Stimulated activated naive CD8-positive, alpha-beta T cell treated with anti-CD3 and anti-CD28 coated beads, Interleukin-15, amount 100 ng/mL, for 72 hours (primary cell): ENCODE measurements around the gene PPP1R15A.

Experiments used
- ATAC-seq: fragments of 150-1000 bp; cut with Tn5 transposase; 2 replicates; pipeline ENCODE4 v1.10.0; 2021; ENCODE audit warnings: mild to moderate bottlenecking, moderate library complexity
- DNase-seq, 2 donors: peaks; one replicate each; pipeline ENCODE4 v3.0.0; 2021 to 2022
- H3K27ac Mint-ChIP-seq, 2 donors: one replicate each; pipeline ENCODE4 v1.8.0; 2022; ENCODE audit warnings: mild to moderate bottlenecking in 2 of 2, mixed read lengths in 2 of 2, moderate library complexity in 2 of 2
- H3K27me3 Mint-ChIP-seq: one replicate; pipeline ENCODE4 v1.8.0; 2022; ENCODE audit warnings: mixed read lengths
- H3K4me1 Mint-ChIP-seq: one replicate; pipeline ENCODE4 v1.8.0; 2022; ENCODE audit warnings: mild to moderate bottlenecking, mixed read lengths
- H3K4me3 Mint-ChIP-seq, 2 donors: one replicate each; pipeline ENCODE4 v1.8.0; 2022; ENCODE audit warnings: mild to moderate bottlenecking in 2 of 2, mixed read lengths in 2 of 2, moderate library complexity in 1 of 2
- H3K9me3 Mint-ChIP-seq, 2 donors: one replicate each; pipeline ENCODE4 v1.8.0; 2022; ENCODE audit warnings: mixed read lengths in 2 of 2

PPP1R15A gene

DNA sequence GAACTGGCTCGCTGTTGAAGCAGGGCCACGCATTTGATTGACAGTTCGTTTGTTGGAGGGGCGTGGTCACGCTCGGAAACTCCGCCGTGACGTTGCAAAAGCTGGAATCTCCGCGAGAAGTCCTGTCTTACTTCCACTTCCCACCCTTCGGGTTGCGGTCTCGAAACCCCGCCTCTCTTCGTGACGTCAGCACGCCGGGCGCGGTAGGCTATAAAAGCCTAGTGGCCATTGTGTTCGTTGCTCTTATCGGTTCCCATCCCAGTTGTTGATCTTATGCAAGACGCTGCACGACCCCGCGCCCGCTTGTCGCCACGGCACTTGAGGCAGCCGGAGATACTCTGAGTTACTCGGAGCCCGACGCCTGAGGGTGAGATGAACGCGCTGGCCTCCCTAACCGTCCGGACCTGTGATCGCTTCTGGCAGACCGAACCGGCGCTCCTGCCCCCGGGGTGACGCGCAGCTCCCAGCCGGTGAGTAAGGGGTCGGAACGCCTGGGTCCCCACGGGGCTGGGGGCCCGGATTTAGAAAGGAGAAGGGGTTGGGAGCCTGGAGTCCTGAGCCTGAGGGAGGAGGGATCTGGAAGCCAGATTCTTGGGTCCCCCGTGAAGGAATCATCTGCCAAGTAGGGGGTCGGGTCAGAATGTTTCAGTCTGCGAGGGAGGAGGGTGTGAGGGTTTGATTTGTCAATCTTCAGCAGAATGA is at the start of gene PPP1R15A:
Gene PPP1R15A (plus strand): TSS at position 240 of the 702 bp plus-strand sequence. CDS start 813 bp downstream, outside the sequence.
- no peaks in the 10 kb centered on the region for H3K9me3 Mint-ChIP-seq
- peak; percentile 45 for ATAC-seq
- H3K27ac Mint-ChIP-seq = peak within 1 kb of the TSS; percentile 100
- no peaks in the 10 kb centered on the region for H3K27me3 Mint-ChIP-seq
- peaks cover 53% of the 10 kb centered on the region for H3K4me1 Mint-ChIP-seq
- DNase-seq = peak; percentile 99 to 100
- H3K4me3 Mint-ChIP-seq = peak within 1 kb of the TSS; percentile 96

DNA sequence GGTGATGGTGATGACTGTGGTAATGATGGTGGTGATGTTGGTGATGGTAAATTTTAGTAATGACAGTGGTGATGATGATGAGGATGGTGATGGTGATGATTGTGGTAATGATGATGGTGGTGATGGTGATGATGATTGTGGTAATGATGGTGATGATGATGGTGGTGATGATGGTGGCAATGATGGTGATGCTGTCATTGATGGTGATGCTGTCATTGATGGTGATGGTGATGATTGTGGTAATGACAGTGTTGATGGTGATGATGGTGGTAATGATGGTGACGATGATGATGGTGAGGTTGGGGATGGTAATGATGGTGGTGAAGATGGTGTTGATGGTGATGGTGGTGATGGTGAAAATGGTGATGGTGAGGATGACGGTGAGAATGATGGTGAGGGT is 49.7 kb upstream of the PPP1R15A start:
- ATAC-seq (no peak), DNase-seq (no peak)
- H3K4me3 Mint-ChIP-seq = no peak overlapping the region
- H3K4me1 Mint-ChIP-seq = no peaks in the 10 kb centered on the region
- H3K9me3 Mint-ChIP-seq = no peaks in the 10 kb centered on the region
- no peak overlapping the region for H3K27ac Mint-ChIP-seq
- H3K27me3 Mint-ChIP-seq = no peaks in the 10 kb centered on the region

DNA sequence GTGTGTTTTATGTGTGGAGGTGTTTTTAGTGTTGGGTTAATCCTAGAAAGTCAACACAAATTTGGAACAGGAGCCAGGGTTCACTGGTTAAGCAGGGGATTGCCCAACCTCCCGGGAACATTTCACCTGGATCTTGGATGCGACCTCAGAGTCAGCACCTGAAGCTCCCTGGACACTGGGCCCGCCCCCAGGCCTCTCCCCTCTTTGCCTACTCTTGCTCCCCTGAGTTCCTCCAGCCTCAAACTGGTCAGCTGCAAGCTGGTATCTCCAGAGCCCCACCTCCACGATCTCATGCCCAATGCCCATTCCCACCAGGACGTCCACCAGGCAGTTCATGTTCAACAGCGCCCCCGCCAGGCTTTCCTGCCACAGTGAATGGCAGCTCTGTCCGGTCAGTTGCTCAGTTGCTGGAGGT is 45.6 kb upstream of the PPP1R15A start:
- no peaks in the 10 kb centered on the region for H3K4me1 Mint-ChIP-seq
- no peaks in the 10 kb centered on the region for H3K27me3 Mint-ChIP-seq
- no peak overlapping the region for H3K4me3 Mint-ChIP-seq

DNA sequence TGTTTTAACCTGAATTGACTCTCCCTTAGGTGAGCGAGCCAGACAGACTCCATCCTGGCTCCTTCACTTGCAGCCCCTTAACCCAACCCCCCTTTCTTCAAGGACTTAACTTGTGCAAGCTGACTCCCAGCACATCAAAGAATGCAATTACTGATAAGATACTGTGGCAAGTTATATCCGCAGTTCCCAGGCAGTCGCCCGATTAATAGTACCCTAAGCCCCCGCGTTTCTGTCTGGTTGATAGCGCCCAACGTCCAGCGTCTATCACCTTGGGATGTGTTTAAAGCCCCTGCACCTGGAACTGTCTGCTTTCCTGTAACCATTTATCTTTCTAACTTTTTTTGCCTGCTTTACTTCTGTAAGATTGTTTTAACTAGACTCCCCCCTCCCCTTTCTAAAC is 42.1 kb upstream of the PPP1R15A start:
- Mint-ChIP-seq H3K27me3 (no peaks in the 10 kb centered on the region), H3K27ac (peak overlapping the region in 1 of 2 donors; percentile 89), H3K4me1 (no peaks in the 10 kb centered on the region), H3K9me3 (no peaks in the 10 kb centered on the region), H3K4me3 (no peak overlapping the region)
- ATAC-seq (no peak), DNase-seq (no peak)

More for the DNA sequence above, 45.6 kb upstream of the PPP1R15A start:
- ATAC-seq (no peak), DNase-seq (no peak)
- Mint-ChIP-seq H3K27ac (no peak overlapping the region), H3K9me3 (no peaks in the 10 kb centered on the region)

DNA sequence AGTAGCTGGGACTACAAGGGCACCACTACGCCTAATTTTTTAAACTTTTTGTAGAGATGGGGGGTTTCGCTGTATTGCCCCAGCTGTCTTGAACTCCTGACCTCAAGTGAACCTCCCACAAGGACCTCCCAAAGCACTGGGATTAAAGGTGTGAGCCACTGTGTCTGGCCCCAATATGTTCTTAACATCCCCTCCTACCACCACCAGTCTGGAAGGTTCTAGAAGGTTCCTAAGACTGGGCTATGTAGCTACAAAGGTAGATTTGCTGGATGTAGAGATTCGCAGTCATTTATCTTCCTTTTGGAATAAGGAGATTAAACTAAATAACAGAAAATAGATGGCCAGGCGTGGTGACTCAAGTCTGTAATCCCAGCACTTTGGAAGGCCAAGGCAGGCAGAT is 41.3 kb upstream of the PPP1R15A start:
- peak overlapping the region in 1 of 2 donors; percentile 52 for H3K27ac Mint-ChIP-seq
- H3K4me3 Mint-ChIP-seq = no peak overlapping the region
- H3K4me1 Mint-ChIP-seq = peaks cover 7% of the 10 kb centered on the region
- DNase-seq = no peak
- no peaks in the 10 kb centered on the region for H3K9me3 Mint-ChIP-seq
- H3K27me3 Mint-ChIP-seq = no peaks in the 10 kb centered on the region
- ATAC-seq = no peak

DNA sequence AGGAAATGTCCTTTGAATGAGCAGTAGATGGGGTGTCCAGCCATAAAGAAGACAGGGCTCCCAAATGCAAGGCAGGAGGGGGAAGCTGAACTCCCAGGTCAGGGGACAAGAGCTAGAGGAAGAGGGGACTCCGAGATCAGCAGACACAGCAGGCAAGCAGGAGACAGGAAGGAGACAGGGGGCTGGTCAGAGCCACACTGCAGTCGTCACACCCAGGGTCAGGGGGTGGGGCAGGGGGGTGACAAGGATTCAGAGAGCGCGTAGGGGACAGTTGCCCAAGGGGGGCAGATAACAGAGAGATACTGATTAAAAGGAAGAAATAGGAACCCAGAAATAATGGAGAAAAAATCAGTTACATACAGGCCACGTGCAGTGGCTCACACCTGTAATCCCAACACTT is 39.2 kb upstream of the PPP1R15A start:
- H3K4me3 Mint-ChIP-seq = no peak overlapping the region
- DNase-seq (no peak), ATAC-seq (no peak)
- H3K27ac Mint-ChIP-seq = no peak overlapping the region
- H3K27me3 Mint-ChIP-seq = no peaks in the 10 kb centered on the region
- no peaks in the 10 kb centered on the region for H3K9me3 Mint-ChIP-seq
- peaks cover 28% of the 10 kb centered on the region for H3K4me1 Mint-ChIP-seq

DNA sequence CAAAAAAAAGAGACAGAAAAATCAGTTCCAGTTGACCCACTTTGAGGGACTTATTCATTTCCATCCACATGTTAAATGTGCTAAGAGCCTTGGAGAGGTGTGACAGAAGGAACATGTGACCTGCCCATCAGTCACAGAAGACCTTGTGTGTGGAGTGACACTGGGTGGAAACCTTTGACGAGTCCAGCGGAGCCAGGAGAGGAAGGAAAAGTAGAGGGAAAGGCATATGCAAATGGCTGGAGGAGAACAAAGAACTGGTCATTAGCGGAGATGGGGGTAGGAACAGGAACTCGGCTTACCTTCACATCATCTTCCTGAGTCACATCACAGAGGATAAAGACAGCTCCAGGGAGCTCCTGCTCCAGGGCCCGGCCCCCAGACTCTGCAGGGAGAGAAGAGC is 38.2 kb upstream of the PPP1R15A start:
- no peaks in the 10 kb centered on the region for H3K27me3 Mint-ChIP-seq
- ATAC-seq (no peak), DNase-seq (no peak)
- peaks cover 28% of the 10 kb centered on the region for H3K4me1 Mint-ChIP-seq
- peak overlapping the region in 1 of 2 donors; percentile 75 for H3K27ac Mint-ChIP-seq
- no peaks in the 10 kb centered on the region for H3K9me3 Mint-ChIP-seq
- peak overlapping the region; percentile 21 to 36 for H3K4me3 Mint-ChIP-seq

DNA sequence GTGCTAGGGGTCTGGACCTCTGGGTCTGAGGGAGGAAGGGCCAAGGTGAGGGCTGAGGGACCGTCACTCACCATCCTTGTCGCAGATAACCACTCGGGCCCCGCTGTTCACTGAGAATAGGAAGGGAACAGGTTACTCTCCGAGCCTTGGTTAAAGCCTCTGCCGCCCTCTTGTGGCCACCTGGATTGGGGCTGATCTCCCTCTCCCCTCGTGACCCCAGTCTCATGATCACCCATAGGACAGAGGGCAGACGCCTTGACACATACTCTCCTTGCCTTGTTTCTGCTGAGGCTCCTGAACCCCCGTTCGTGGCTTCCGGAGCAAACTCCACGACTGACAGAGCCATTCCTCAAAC is 36.5 kb upstream of the PPP1R15A start:
- H3K4me1 Mint-ChIP-seq = peaks cover 28% of the 10 kb centered on the region
- H3K27ac Mint-ChIP-seq = peak overlapping the region; percentile 68 to 93
- H3K27me3 Mint-ChIP-seq = no peaks in the 10 kb centered on the region
- no peaks in the 10 kb centered on the region for H3K9me3 Mint-ChIP-seq
- H3K4me3 Mint-ChIP-seq = peak overlapping the region; percentile 86 to 90
- DNase-seq (peak; percentile 94), ATAC-seq (peak; percentile 97)

DNA sequence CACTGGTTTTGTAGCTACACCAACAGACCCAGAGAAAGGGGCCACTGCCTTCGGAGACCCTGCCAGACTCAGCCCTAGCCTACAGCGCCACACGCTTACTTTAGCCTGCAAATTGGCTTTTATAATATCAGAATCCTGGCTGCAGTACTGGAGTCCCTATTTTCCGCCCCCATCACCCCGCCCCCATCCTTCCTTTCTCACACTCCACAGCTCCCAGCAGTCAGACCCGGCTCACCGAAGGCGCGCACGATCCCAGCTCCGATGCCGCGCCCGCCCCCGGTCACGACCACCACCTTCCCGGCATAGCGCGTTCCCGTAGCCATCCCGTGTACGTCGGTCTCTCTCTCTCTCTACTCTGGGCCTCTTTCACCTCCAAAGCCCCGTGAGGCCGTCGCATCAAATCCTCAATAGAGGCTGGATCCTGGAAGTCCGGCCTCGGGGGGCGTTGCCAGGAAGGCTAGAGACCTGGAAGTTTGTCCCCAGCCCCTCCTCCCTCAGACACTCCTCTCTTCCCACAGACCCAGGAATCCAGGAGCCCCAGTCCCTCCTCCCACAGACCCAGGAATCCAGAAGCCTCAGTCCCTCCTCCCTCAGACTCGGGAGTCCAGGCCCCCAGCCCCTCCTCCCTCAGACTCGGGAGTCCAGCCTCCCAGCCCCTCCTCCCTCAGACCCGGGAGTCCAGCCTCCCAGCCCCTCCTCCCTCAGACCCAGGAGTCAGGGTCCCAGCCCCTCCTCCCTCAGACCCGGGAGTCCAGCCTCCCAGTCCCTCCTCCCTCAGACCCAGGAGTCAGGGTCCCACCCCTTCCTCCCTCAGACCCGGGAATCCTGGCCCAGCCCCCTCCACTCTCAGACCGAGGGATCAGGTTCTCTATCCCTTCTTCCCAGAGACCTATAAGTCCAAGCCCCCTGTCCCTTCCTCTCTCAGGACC is 35.9 kb upstream of the PPP1R15A start, which contains the start of gene HSD17B14:
Gene HSD17B14 (minus strand): TSS at position 403 of the 929 bp plus-strand sequence. CDS start 80 bp downstream, at position 323.
- DNase-seq = peak in 1 of 2 donors; percentile 19
- Mint-ChIP-seq H3K4me3 (peak within 1 kb of the TSS; percentile 86 to 90), H3K4me1 (peaks cover 28% of the 10 kb centered on the region), H3K27ac (peak within 1 kb of the TSS; percentile 68 to 93), H3K9me3 (no peaks in the 10 kb centered on the region), H3K27me3 (no peaks in the 10 kb centered on the region)
- peak; percentile 34 for ATAC-seq

DNA sequence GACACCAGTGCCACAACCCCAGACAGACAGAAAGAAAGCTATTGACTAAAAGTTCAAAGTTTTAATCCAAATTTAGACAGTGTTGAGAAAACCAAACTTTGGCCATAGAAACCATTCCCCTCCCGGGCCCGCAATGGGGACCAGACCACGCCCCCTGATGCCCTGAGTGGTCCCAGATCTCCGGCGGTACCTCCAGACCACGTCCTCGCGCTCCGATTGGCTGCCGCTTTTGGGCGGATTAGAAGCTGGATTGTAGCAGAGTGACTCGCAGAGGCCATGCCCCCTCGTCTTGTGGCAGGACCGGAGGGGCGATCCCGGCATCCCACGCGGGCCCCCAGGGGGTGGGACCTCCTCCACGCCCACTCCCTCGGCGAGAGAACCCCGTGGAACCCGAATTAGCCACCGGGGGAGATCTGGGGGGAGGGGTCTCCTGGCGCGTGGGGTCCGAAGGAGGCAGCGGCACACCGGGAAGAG is 35.1 kb upstream of the PPP1R15A start:
- peak; percentile 83 to 87 for DNase-seq
- H3K27ac Mint-ChIP-seq = peak overlapping the region; percentile 48 to 89
- no peaks in the 10 kb centered on the region for H3K9me3 Mint-ChIP-seq
- H3K27me3 Mint-ChIP-seq = no peaks in the 10 kb centered on the region
- H3K4me1 Mint-ChIP-seq = peaks cover 28% of the 10 kb centered on the region
- H3K4me3 Mint-ChIP-seq = peak overlapping the region; percentile 86 to 90
- peak; percentile 86 for ATAC-seq

DNA sequence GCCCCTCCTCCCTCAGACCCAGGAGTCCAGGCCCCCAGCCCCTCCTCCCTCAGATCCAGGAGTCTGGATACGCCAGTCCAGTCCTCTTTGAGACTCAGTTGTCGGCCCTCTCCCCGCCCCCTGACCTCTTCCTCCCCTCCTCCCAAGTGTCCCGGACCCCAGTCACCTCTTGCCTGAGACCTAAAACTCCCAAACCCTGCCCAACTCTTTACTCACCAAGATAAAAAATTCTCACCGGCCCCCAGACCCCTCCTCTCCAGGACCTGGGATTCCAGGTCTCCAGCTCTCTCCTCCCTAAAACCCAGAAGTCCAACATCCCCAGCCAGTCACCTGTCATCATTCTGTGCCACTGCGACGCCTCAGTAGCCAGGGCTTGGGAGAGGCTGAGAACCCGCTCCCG is 34.5 kb upstream of the PPP1R15A start:
- Mint-ChIP-seq H3K9me3 (no peaks in the 10 kb centered on the region), H3K27ac (no peak overlapping the region), H3K4me3 (peak overlapping the region; percentile 85 to 86), H3K4me1 (peaks cover 28% of the 10 kb centered on the region), H3K27me3 (no peaks in the 10 kb centered on the region)
- no peak for DNase-seq
- ATAC-seq = no peak

DNA sequence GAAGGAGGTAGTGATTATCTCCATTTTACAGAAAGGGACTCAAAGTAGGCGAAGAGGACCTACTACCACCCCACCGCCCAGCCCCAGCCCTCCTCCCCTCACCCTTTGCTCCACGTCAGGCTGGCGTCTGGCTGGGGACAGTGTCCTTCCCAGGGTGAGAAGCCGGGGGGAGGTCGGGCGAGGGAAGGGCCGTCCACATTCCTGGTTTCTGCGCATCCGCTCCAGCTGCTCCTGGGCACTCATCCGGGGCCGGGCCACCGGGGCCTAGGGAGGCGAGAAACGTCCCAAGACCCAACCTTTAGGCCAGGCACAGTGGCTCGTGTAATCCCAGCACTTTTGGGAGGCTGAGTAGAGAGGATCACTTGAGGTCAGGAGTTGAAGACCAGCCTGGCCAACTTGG is 31.2 kb upstream of the PPP1R15A start:
- Mint-ChIP-seq H3K9me3 (no peaks in the 10 kb centered on the region), H3K4me1 (peaks cover 20% of the 10 kb centered on the region), H3K27ac (no peak overlapping the region), H3K4me3 (no peak overlapping the region), H3K27me3 (no peaks in the 10 kb centered on the region)
- no peak for DNase-seq
- no peak for ATAC-seq

DNA sequence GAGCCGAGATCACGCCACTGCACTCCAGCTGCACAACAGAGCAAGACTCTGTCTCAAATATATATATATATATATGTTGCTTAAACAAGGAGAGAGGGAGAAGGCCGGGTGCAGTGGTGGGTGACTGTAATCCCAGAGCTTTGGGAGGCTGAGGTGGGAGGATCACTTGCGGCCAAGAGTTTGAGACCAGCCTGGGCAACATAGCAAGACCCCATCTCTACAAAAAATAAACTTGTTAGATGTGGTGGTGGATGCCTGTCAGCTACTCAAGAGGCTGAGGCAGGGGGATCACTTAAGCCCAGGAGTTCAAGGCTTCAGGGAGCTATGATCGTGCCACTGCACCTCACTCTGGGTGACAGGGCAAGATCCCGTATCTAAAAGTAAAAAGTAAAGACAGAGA is 30.6 kb upstream of the PPP1R15A start:
- DNase-seq (no peak), ATAC-seq (no peak)
- H3K4me3 Mint-ChIP-seq = no peak overlapping the region
- H3K27me3 Mint-ChIP-seq = no peaks in the 10 kb centered on the region
- H3K4me1 Mint-ChIP-seq = peaks cover 15% of the 10 kb centered on the region
- H3K27ac Mint-ChIP-seq = no peak overlapping the region
- H3K9me3 Mint-ChIP-seq = no peaks in the 10 kb centered on the region

DNA sequence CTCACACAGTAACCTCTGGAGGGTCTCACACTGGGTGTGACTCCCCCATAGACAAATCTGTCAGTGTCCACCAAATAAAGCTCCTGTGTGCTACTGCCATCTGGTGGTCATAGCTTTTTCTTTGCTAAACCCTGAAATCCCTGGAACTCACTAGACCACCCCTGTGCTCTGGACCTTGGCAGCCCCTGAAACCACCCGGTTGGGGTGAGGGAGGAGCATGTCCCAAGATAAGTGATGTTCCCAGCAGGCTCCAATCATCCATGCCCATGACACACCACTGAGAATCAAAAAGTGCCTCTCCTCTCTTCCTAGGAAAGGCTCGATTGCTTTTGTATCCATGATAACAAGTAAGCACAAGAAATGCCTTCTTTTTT is 29.4 kb upstream of the PPP1R15A start:
- Mint-ChIP-seq H3K9me3 (no peaks in the 10 kb centered on the region), H3K4me1 (peaks cover 3% of the 10 kb centered on the region), H3K4me3 (no peak overlapping the region), H3K27ac (no peak overlapping the region), H3K27me3 (no peaks in the 10 kb centered on the region)
- ATAC-seq (peak; percentile 75), DNase-seq (peak; percentile 42 to 56)

DNA sequence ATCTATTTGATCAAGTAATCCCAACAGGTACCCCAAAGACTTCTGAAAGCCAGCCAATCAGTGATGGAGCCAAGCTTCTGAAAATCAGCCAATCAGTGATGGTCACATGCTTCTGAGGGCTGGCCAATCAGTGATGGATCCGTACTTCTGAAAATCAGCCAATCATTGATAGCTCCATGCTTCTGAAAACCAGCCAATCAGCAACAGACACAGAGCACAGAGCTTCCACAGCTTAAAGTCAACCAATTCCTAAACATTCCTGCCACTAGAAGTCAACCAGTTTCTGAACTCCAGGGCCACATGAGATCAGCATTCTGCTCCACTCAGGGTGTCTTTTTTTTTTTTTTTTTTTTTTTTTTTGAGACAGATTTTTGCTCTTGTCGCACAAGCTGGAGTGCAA is 27.7 kb upstream of the PPP1R15A start:
- Mint-ChIP-seq H3K4me3 (no peak overlapping the region), H3K4me1 (no peaks in the 10 kb centered on the region), H3K27me3 (no peaks in the 10 kb centered on the region), H3K9me3 (no peaks in the 10 kb centered on the region), H3K27ac (no peak overlapping the region)
- DNase-seq (no peak), ATAC-seq (no peak)

DNA sequence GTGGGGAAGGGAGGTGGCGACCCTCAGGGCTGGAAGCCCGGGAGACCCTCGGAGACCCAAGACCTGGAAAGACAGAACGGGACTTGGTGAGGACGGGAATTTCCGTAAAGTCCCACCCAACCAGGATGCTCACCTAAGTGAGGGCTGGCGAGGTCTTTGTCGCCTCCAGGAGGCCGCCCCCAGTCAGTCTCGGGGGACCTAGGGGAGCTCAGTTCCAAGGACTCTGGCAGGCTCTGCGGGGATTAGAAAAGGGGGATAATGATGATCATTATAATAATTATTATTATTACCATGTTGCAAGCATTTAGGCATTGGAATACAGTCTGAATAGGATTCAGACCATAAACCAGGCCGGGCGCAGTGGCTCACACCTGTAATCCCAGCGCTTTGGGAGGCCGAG is 26.8 kb upstream of the PPP1R15A start:
- Mint-ChIP-seq H3K27ac (no peak overlapping the region), H3K4me1 (no peaks in the 10 kb centered on the region), H3K9me3 (no peaks in the 10 kb centered on the region), H3K27me3 (no peaks in the 10 kb centered on the region), H3K4me3 (no peak overlapping the region)
- ATAC-seq (no peak), DNase-seq (no peak)
